ENCODE data around the gene ARID5A.

The ARID5A gene

GRCh38 chr2:96506907-96507240 lies 29.7 kb upstream of the ARID5A start:
- Histone ChIP-seq H3K36me3 (ENCODE audit: low read depth) (no peaks in the 10 kb centered on the region), H3K27ac (ENCODE audit: poor library complexity, severe bottlenecking) (no peak overlapping the region), H3K9me3 (ENCODE audit: severe bottlenecking) (no peaks in the 10 kb centered on the region), H3K4me1 (ENCODE audit: insufficient read depth, poor library complexity, severe bottlenecking) (peaks cover 8% of the 10 kb centered on the region), H3K27me3 (ENCODE audit: insufficient read depth, poor library complexity, severe bottlenecking) (no peaks in the 10 kb centered on the region), H3K4me3 (ENCODE audit: severe bottlenecking) (no peak overlapping the region)
- DNase-seq (ENCODE audit: low spot score) (no peak), ATAC-seq (ENCODE audit: low read depth) (no peak)
- no peak for TF ChIP-seq CTCF (IDR thresholded peaks at IDR 0.05; ENCODE audit: poor library complexity, severe bottlenecking)

- Histone ChIP-seq H3K36me3 (ENCODE audit: low read depth) (no peaks in the 10 kb centered on the region), H3K27me3 (ENCODE audit: insufficient read depth, poor library complexity, severe bottlenecking) (no peaks in the 10 kb centered on the region), H3K4me3 (ENCODE audit: severe bottlenecking) (no peak overlapping the region), H3K9me3 (ENCODE audit: severe bottlenecking) (no peaks in the 10 kb centered on the region), H3K4me1 (ENCODE audit: insufficient read depth, poor library complexity, severe bottlenecking) (peaks cover 8% of the 10 kb centered on the region), H3K27ac (ENCODE audit: poor library complexity, severe bottlenecking) (no peak overlapping the region)
- ATAC-seq (ENCODE audit: low read depth): peak; percentile 40
- DNase-seq (ENCODE audit: low spot score): no peak
- peak; percentile 94 for TF ChIP-seq CTCF (IDR thresholded peaks at IDR 0.05; ENCODE audit: poor library complexity, severe bottlenecking)
Measured at GRCh38 chr2:96507957-96508520, 28.5 kb upstream of the ARID5A start.

GRCh38 chr2:96508521-96509113 lies 27.9 kb upstream of the ARID5A start:
- Histone ChIP-seq H3K27me3 (ENCODE audit: insufficient read depth, poor library complexity, severe bottlenecking) (no peaks in the 10 kb centered on the region), H3K27ac (ENCODE audit: poor library complexity, severe bottlenecking) (no peak overlapping the region), H3K4me1 (ENCODE audit: insufficient read depth, poor library complexity, severe bottlenecking) (peaks cover 8% of the 10 kb centered on the region), H3K36me3 (ENCODE audit: low read depth) (no peaks in the 10 kb centered on the region), H3K9me3 (ENCODE audit: severe bottlenecking) (no peaks in the 10 kb centered on the region), H3K4me3 (ENCODE audit: severe bottlenecking) (no peak overlapping the region)
- TF ChIP-seq CTCF (IDR thresholded peaks at IDR 0.05; ENCODE audit: poor library complexity, severe bottlenecking): no peak
- ATAC-seq (ENCODE audit: low read depth): no peak
- no peak for DNase-seq (ENCODE audit: low spot score)

GRCh38 chr2:96509114-96509846 lies 27.3 kb upstream of the ARID5A start:
- no peaks in the 10 kb centered on the region for H3K27me3 ChIP-seq (ENCODE audit: insufficient read depth, poor library complexity, severe bottlenecking)
- TF ChIP-seq CTCF (IDR thresholded peaks at IDR 0.05; ENCODE audit: poor library complexity, severe bottlenecking): peak; percentile 94
- no peak overlapping the region for H3K4me3 ChIP-seq (ENCODE audit: severe bottlenecking)
- H3K9me3 ChIP-seq (ENCODE audit: severe bottlenecking): no peaks in the 10 kb centered on the region
- peaks cover 8% of the 10 kb centered on the region for H3K4me1 ChIP-seq (ENCODE audit: insufficient read depth, poor library complexity, severe bottlenecking)
- H3K36me3 ChIP-seq (ENCODE audit: low read depth): no peaks in the 10 kb centered on the region
- DNase-seq (ENCODE audit: low spot score): peak; percentile 85
- peak; percentile 78 for ATAC-seq (ENCODE audit: low read depth)
- no peak overlapping the region for H3K27ac ChIP-seq (ENCODE audit: poor library complexity, severe bottlenecking)

- H3K27ac ChIP-seq (ENCODE audit: poor library complexity, severe bottlenecking): no peak overlapping the region
- peaks cover 8% of the 10 kb centered on the region for H3K4me1 ChIP-seq (ENCODE audit: insufficient read depth, poor library complexity, severe bottlenecking)
- no peaks in the 10 kb centered on the region for H3K9me3 ChIP-seq (ENCODE audit: severe bottlenecking)
- H3K36me3 ChIP-seq (ENCODE audit: low read depth): no peaks in the 10 kb centered on the region
- no peaks in the 10 kb centered on the region for H3K27me3 ChIP-seq (ENCODE audit: insufficient read depth, poor library complexity, severe bottlenecking)
- TF ChIP-seq CTCF (IDR thresholded peaks at IDR 0.05; ENCODE audit: poor library complexity, severe bottlenecking): no peak
- no peak overlapping the region for H3K4me3 ChIP-seq (ENCODE audit: severe bottlenecking)
- ATAC-seq (ENCODE audit: low read depth): no peak
- no peak for DNase-seq (ENCODE audit: low spot score)
Measured at GRCh38 chr2:96509847-96510230, 26.7 kb upstream of the ARID5A start.
